ENCODE measurements around the gene OLFM1. TPM values are rescaled to one million over a fixed set of nuclear protein-coding genes. Genes with fewer than 3 reads are reported as not detected.

The OLFM1 gene
- total and polyA plus RNA-seq, 2 of the 4 experiments (the other 2 are of a cell fraction): 0.36 to 0.38 TPM

- H3K4ac ChIP-seq (ENCODE audit: low read depth, low read length): no peak overlapping the region
- no TSS peak for BruUV-seq (replicated peaks)
Measured at GRCh38 chr9:135148386-135148785, 60.9 kb downstream of the OLFM1 start.

More at GRCh38 chr9:135148386-135148785, 60.9 kb downstream of the OLFM1 start:
- Histone ChIP-seq H3K9me1 (ENCODE audit: insufficient read depth, low read length) (no peaks in the 10 kb centered on the region), H3K18ac (ENCODE audit: low read depth, low read length) (no peak overlapping the region), H3K27me3 (ENCODE audit: control insufficient read depth, insufficient read depth, low read length) (no peaks in the 10 kb centered on the region), H2BK15ac (ENCODE audit: low read depth, low read length) (no peak overlapping the region), H2AK9ac (replicated peaks; ENCODE audit: low read depth, low read length, poor library complexity) (no peak overlapping the region), H3K9ac (ENCODE audit: low read depth, low read length) (no peak overlapping the region), H3K56ac (ENCODE audit: extremely low read depth, insufficient read depth, low read length) (no peak overlapping the region), H3K23ac (ENCODE audit: low read depth, low read length) (no peak overlapping the region), H3K9me3 (ENCODE audit: control insufficient read depth, insufficient read depth, low read length) (peaks cover 59% of the 10 kb centered on the region), H2BK120ac (ENCODE audit: low read depth, low read length) (no peak overlapping the region), H2BK20ac (ENCODE audit: low read depth, low read length) (no peak overlapping the region), H3K14ac (replicated peaks; ENCODE audit: low read depth, low read length) (no peak overlapping the region), H4K91ac (ENCODE audit: insufficient read depth, low read depth, low read length) (no peak overlapping the region), H4K20me1 (ENCODE audit: insufficient read depth, low read length) (no peaks in the 10 kb centered on the region), H3K79me1 (ENCODE audit: low read depth in 1 of 2, low read length in 2 of 2) (no peaks in the 10 kb centered on the region), H3K4me1 (ENCODE audit: control insufficient read depth, insufficient read depth, low read length) (no peaks in the 10 kb centered on the region), H3K27ac (ENCODE audit: insufficient read depth, low read length) (no peak overlapping the region), H2BK5ac (ENCODE audit: low read depth, low read length, poor library complexity, severe bottlenecking) (no peak overlapping the region), H3K4me3 (ENCODE audit: insufficient read depth, low read depth, low read length) (no peak overlapping the region), H4K5ac (ENCODE audit: low read depth, low read length) (no peak overlapping the region), H2AK5ac (ENCODE audit: low read depth, low read length) (no peak overlapping the region), H2AFZ (replicated peaks; ENCODE audit: low read length, poor library complexity) (no peak overlapping the region), H4K8ac (ENCODE audit: low read depth in 2 of 2, low read length in 2 of 2) (no peak overlapping the region), H3K36me3 (ENCODE audit: control insufficient read depth, insufficient read depth, low read length) (no peaks in the 10 kb centered on the region), H3K4me2 (ENCODE audit: low read depth, low read length) (no peak overlapping the region)
- ChIA-PET CTCF (no interaction called here), POLR2A (ENCODE audit: unreplicated experiment) (no interaction called here)
- WGBS, 2 experiments (ENCODE audit: extremely low coverage in 2 of 2, insufficient read length in 1 of 2): 60% methylated on average over 1 of the region's 7 CpGs; no CpG with 5 or more reads in 1 of the 2 experiments
- intact Hi-C loops (cut with micrococcal nuclease): no loop called here
- TF ChIP-seq POLR2A (IDR thresholded peaks at IDR 0.05; ENCODE audit: low read depth, low read length) (no peak), BHLHE40 (IDR thresholded peaks at IDR 0.05; ENCODE audit: low read depth, low read length) (no peak), MAFK (IDR thresholded peaks at IDR 0.05; ENCODE audit: low read depth, low read length) (no peak), CHD1 (IDR thresholded peaks at IDR 0.05; ENCODE audit: low read depth, low read length) (no peak), RAD21 (IDR thresholded peaks at IDR 0.05; ENCODE audit: low read length) (no peak), CEBPB (IDR thresholded peaks at IDR 0.05; ENCODE audit: low read depth, low read length) (no peak), RCOR1 (IDR thresholded peaks at IDR 0.05; ENCODE audit: insufficient replicate concordance, low read length) (no peak), RFX5 (IDR thresholded peaks at IDR 0.05; ENCODE audit: low read depth, low read length) (no peak), MXI1 (IDR thresholded peaks at IDR 0.05; ENCODE audit: borderline replicate concordance, low read depth, low read length) (no peak), ELK1 (IDR thresholded peaks at IDR 0.05; ENCODE audit: borderline replicate concordance, low read depth, low read length) (no peak), SMC3 (IDR thresholded peaks at IDR 0.05; ENCODE audit: low read depth, low read length) (no peak), USF2 (IDR thresholded peaks at IDR 0.05; ENCODE audit: low read depth, low read length) (no peak), CTCF (conservative IDR thresholded peaks at IDR 0.05; ENCODE audit: low read depth, low read length) (no peak), NFE2L2 (IDR thresholded peaks at IDR 0.05; ENCODE audit: low read depth, low read length) (no peak), FOS (IDR thresholded peaks at IDR 0.05; ENCODE audit: low read depth, low read length) (no peak), MAZ (IDR thresholded peaks at IDR 0.05; ENCODE audit: borderline replicate concordance, low read depth, low read length) (no peak)
- ATAC-seq (ENCODE audit: low read depth) (no peak), DNase-seq (no peak)
- in situ Hi-C loops (cut with MboI; ENCODE audit: low sequenced_read_pairs): no loop called here
- dilution Hi-C loops (cut with HindIII; ENCODE audit: low sequenced_read_pairs, unreplicated experiment): no loop called here

Data from IMR-90 (cell line).